Smooth muscle cell (in vitro differentiated cells): Measurements from ENCODE around the gene MYH15. TPM values are rescaled to one million over a fixed set of nuclear protein-coding genes. Genes with fewer than 3 reads are reported as not detected.

Source experiments
- DNase-seq: peaks from one replicate; lab custom pipeline; 2025; ENCODE audit not compliant: unreplicated experiment; lab: John Stamatoyannopoulos, UW
- H2AFZ ChIP-seq: fragments of 200-600 bp; sonication (generic); 2 replicates; pipeline ENCODE4 v1.6.0; 2016; ENCODE audit warnings: antibody characterized with exemption, low read depth, mild to moderate bottlenecking
- H3F3A ChIP-seq: fragments of 200-600 bp; sonication (generic); 2 replicates; pipeline ENCODE4 v1.6.0; 2017; ENCODE audit warnings: antibody characterized with exemption, low read depth
- H3K27ac ChIP-seq: fragments of 200-600 bp; sonication (generic); 2 replicates; pipeline ENCODE4 v1.5.1; 2016; ENCODE audit warnings: low read depth, mild to moderate bottlenecking
- H3K27me3 ChIP-seq: fragments of 200-600 bp; sonication (generic); 2 replicates; pipeline ENCODE4 v1.6.1; 2016; ENCODE audit warnings: low read depth, mild to moderate bottlenecking
- H3K36me3 ChIP-seq: fragments of 200-600 bp; sonication (generic); 2 replicates; pipeline ENCODE4 v1.5.1; 2016; ENCODE audit warnings: low read depth
- H3K4me1 ChIP-seq: fragments of 200-600 bp; sonication (generic); 2 replicates; pipeline ENCODE4 v1.5.1; 2016; ENCODE audit warnings: low read depth
- H3K4me2 ChIP-seq: fragments of 200-600 bp; sonication (generic); 2 replicates; pipeline ENCODE4 v1.6.0; 2016; ENCODE audit warnings: mild to moderate bottlenecking
- H3K4me3 ChIP-seq: fragments of 200-600 bp; sonication (generic); 2 replicates; pipeline ENCODE4 v1.5.1; 2016; ENCODE audit warnings: mild to moderate bottlenecking
- H3K79me2 ChIP-seq: fragments of 200-600 bp; sonication (generic); 2 replicates; pipeline ENCODE4 v1.6.0; 2016; ENCODE audit warnings: low read depth, mild to moderate bottlenecking
- H3K9ac ChIP-seq: fragments of 200-600 bp; sonication (generic); 2 replicates; pipeline ENCODE4 v1.6.0; 2016; ENCODE audit warnings: low read depth
- H3K9me3 ChIP-seq: fragments of 200-600 bp; sonication (generic); replicated peaks from 2 replicates; pipeline ENCODE4 v1.5.1; 2016; ENCODE audit warnings: low read depth
- H4K20me1 ChIP-seq: fragments of 200-600 bp; sonication (generic); 2 replicates; pipeline ENCODE4 v1.6.0; 2016; ENCODE audit warnings: low read depth
- WGBS: methylation state at CpG from one replicate; pipeline ENCODE4 v1.1.7; 2016; ENCODE audit warnings: low lambda C conversion rate; 5-methylcytosine and 5-hydroxymethylcytosine counted together
- polyA plus RNA-seq: library from polyadenylated mRNA; unstranded; fragments of >200 nt; fragmentation: Nextera tagmentation; extraction: Ambion mirVana; gene quantifications from 2 replicates; pipeline ENCODE4 v1.2.1, GENCODE V29; 2016
- total RNA-seq: library from RNA; depleted of rRNA; stranded (reverse); fragments of >200 nt; gene quantifications from 2 replicates; pipeline ENCODE4 v1.2.3, GENCODE V29; 2014
- TF ChIP-seq, protein P1 (sequence below): fragments of 200-600 bp; sonication (generic); IDR thresholded peaks from 2 replicates; pipeline ENCODE4 v1.5.1; 2017; ENCODE audit warnings: borderline replicate concordance, mild to moderate bottlenecking, antibody characterized with exemption; ENCODE audit not compliant: insufficient read depth, poor library complexity, severe bottlenecking

The MYH15 gene
- total and polyA plus RNA-seq, 2 experiments from 2014 or later, result 0.18 TPM; not detected in 1

DNA sequence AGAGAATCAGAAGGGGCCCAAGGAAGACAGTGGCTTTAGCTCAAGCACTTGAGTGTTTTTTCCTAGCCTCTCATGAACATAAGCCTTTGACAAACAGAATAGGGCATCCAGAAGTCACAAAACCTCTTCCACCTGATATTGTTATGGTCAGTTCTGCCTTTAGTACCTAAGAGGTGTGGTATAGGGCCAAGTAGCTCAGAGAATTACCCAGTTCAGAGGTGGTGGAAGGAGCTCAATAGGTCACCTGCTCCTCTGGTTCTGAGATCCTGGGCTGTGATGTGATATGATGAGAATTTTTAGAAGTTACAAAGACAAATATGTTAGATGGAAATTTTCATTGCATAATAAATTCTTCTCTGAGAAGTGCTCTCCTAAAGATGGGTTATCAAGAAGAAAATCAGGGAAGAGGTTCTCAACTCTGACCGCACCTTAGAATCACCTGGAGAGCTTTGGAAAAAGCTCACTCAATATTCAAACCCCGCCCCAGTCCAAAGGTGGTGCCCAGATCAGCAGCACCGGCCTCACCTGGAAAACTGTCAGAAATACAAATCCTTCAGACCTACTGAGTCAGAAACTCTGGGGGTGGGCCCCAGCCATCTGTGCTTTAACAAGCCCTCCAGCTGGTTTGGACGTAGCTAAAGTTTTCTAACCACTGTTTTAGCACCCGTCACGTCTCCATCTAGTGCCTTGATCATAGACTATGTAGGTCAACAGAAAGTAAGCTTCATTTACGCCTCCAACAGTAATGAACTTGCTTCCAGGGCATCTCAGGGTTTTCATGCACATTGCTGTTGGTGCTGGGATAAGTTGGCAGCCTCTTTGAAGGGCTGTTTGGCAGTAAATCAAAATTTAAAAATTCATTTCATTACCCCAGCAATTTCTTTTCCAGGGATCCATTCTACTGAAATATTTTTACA, 101.3 kb downstream of the MYH15 start:
- Histone ChIP-seq H3K27ac (no peak overlapping the region), H2AFZ (no peak overlapping the region), H3K27me3 (peaks cover 11% of the 10 kb centered on the region), H3K9me3 (no peaks in the 10 kb centered on the region), H3K79me2 (no peaks in the 10 kb centered on the region), H3K4me1 (peaks cover 12% of the 10 kb centered on the region), H4K20me1 (no peaks in the 10 kb centered on the region), H3K4me2 (no peak overlapping the region), H3K9ac (no peak overlapping the region), H3K36me3 (no peaks in the 10 kb centered on the region), H3F3A (no peaks in the 10 kb centered on the region), H3K4me3 (no peak overlapping the region)
- TF ChIP-seq, protein P1, sequence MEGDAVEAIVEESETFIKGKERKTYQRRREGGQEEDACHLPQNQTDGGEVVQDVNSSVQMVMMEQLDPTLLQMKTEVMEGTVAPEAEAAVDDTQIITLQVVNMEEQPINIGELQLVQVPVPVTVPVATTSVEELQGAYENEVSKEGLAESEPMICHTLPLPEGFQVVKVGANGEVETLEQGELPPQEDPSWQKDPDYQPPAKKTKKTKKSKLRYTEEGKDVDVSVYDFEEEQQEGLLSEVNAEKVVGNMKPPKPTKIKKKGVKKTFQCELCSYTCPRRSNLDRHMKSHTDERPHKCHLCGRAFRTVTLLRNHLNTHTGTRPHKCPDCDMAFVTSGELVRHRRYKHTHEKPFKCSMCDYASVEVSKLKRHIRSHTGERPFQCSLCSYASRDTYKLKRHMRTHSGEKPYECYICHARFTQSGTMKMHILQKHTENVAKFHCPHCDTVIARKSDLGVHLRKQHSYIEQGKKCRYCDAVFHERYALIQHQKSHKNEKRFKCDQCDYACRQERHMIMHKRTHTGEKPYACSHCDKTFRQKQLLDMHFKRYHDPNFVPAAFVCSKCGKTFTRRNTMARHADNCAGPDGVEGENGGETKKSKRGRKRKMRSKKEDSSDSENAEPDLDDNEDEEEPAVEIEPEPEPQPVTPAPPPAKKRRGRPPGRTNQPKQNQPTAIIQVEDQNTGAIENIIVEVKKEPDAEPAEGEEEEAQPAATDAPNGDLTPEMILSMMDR, result no peak
- DNase-seq, result no peak
- WGBS, result 87% methylated on average over 7 of the region's 7 CpGs

DNA sequence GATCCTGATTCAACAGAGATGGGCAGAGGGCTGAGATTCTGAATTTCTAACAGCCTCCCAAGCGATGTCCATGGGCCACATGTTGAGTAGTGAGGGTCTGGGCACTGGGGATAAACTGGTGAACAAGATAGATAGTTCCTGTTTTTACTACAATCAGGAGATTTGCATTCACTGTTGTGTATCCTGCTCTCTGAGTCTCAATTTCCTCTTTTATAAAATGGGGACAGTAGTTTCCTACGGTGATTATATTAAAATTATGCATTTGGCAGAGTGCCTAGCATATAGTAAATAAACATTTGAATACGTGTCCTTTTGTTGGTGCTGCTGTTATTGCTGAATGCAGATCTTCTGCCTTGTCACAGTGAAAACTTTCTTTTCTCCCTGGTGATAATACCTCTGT, 102.5 kb downstream of the MYH15 start:
- no peak for DNase-seq

DNA sequence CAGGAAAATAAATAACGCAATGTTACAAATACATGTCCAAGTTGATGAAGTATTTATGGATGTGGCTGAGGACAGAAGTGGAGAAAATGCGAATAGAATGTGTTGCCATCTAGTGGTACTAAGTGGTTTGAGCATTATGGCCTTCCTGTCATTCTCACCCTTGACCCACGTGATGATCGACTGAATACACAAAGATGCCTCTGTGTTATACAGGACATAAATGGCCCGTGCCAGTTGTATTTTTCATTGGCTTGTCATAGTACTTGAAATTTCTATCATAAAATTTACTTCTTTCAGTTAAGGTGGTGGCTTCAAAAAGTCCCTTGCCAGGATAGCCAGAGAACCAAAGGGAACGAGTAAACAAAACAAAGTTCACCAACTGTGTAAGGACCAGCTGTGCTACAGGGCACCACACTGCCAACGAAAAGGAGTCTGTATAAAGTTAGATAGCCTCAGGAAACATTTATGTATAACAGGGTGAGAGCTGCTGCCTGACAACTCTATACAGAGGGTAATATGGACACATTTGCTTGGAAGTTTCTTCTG, 103.7 kb downstream of the MYH15 start:
- Histone ChIP-seq H3K4me3 (no peak overlapping the region), H4K20me1 (no peaks in the 10 kb centered on the region), H3K4me2 (peak overlapping the region; percentile 66), H2AFZ (no peak overlapping the region), H3K36me3 (no peaks in the 10 kb centered on the region), H3K79me2 (no peaks in the 10 kb centered on the region), H3K27me3 (peaks cover 14% of the 10 kb centered on the region), H3K4me1 (peaks cover 18% of the 10 kb centered on the region), H3K9ac (no peak overlapping the region), H3K9me3 (no peaks in the 10 kb centered on the region), H3K27ac (no peak overlapping the region), H3F3A (no peaks in the 10 kb centered on the region)
- WGBS, result 45% methylated on average over 7 of the region's 7 CpGs
- DNase-seq, result no peak
- TF ChIP-seq, protein P1, result peak; percentile 45

More for the DNA sequence above, 102.5 kb downstream of the MYH15 start:
- TF ChIP-seq, protein P1, result no peak
- Histone ChIP-seq H3K27ac (no peak overlapping the region), H3K79me2 (no peaks in the 10 kb centered on the region), H3K4me1 (peaks cover 18% of the 10 kb centered on the region), H3F3A (no peaks in the 10 kb centered on the region), H3K4me3 (no peak overlapping the region), H2AFZ (no peak overlapping the region), H3K9ac (no peak overlapping the region), H3K36me3 (no peaks in the 10 kb centered on the region), H3K27me3 (peaks cover 11% of the 10 kb centered on the region), H3K4me2 (no peak overlapping the region), H3K9me3 (no peaks in the 10 kb centered on the region), H4K20me1 (no peaks in the 10 kb centered on the region)
- WGBS, result 94% methylated on average over 3 of the region's 3 CpGs
